DMS114 treated with DMSO at 0.1 percent for 48 hours (cell line): ENCODE measurements around the gene NECTIN1.

Source experiments
- DNase-seq: peaks from one replicate; lab custom pipeline; 2025; ENCODE audit not compliant: unreplicated experiment; lab: John Stamatoyannopoulos, UW

Gene NECTIN1

GRCh38 chr11:119728651-119729580, at the start of gene NECTIN1:
NECTIN1 (minus strand) TSS chr11:119729200; CDS start chr11:119728553, 647 bp downstream.
- peak; percentile 59 for DNase-seq

GRCh38 chr11:119778391-119779194, 49.6 kb upstream of the NECTIN1 start:
- DNase-seq = no peak

GRCh38 chr11:119777940-119778339, 48.9 kb upstream of the NECTIN1 start:
- DNase-seq = no peak

- DNase-seq = no peak
Observed at GRCh38 chr11:119776651-119777050, 47.7 kb upstream of the NECTIN1 start.

- no peak for DNase-seq
Observed at GRCh38 chr11:119776031-119776636, 47.1 kb upstream of the NECTIN1 start.

GRCh38 chr11:119774172-119774763, 45.3 kb upstream of the NECTIN1 start:
- no peak for DNase-seq

- DNase-seq = no peak
Observed at GRCh38 chr11:119772641-119773415, 43.8 kb upstream of the NECTIN1 start.

- no peak for DNase-seq
Observed at GRCh38 chr11:119772076-119772475, 43.1 kb upstream of the NECTIN1 start.

- no peak for DNase-seq
Observed at GRCh38 chr11:119771172-119771770, 42.3 kb upstream of the NECTIN1 start.

GRCh38 chr11:119765628-119766027, 36.6 kb upstream of the NECTIN1 start:
- DNase-seq = no peak

- DNase-seq = no peak
Observed at GRCh38 chr11:119764108-119764868, 35.3 kb upstream of the NECTIN1 start.

- no peak for DNase-seq
Observed at GRCh38 chr11:119763071-119763728, 34.2 kb upstream of the NECTIN1 start.

- no peak for DNase-seq
Observed at GRCh38 chr11:119759747-119760412, 30.9 kb upstream of the NECTIN1 start.

- DNase-seq = no peak
Observed at GRCh38 chr11:119759324-119759723, 30.3 kb upstream of the NECTIN1 start.

GRCh38 chr11:119758291-119758690, 29.3 kb upstream of the NECTIN1 start:
- DNase-seq = no peak

- no peak for DNase-seq
Observed at GRCh38 chr11:119757378-119757777, 28.4 kb upstream of the NECTIN1 start.

GRCh38 chr11:119756169-119756865, 27.3 kb upstream of the NECTIN1 start:
- no peak for DNase-seq
